Heart left ventricle (tissue), 16 donors: ENCODE data around the gene RCBTB1. TPM values are rescaled to one million over a fixed set of nuclear protein-coding genes. Genes with fewer than 3 reads are reported as not detected.

Experiments
- ATAC-seq, 4 donors: fragments of 200-7000 bp; cut with Tn5 transposase; one replicate each; pipeline ENCODE4 v1.9.1; 2020 to 2022; ENCODE audit warnings: moderate library complexity in 4 of 4, mild to moderate bottlenecking in 3 of 4, moderate number of reproducible peaks in 1 of 4
- DNase-seq, 5 donors: peaks; one replicate each; pipeline ENCODE4 v3.0.0-alpha.2; 2020
- H3K27ac ChIP-seq, 12 donors: fragments of 200-600 bp; sonication (generic) in 4 of 12; one replicate each; pipeline versions ENCODE4 v1.5.0 to v1.8.0; 2016 to 2022; ENCODE audit warnings: mild to moderate bottlenecking in 2 of 12
- H3K27me3 ChIP-seq, 9 donors: fragments of 200-600 bp; sonication (generic) in 2 of 9; one replicate each; pipeline versions ENCODE4 v1.5.1 to v1.8.0; 2016 to 2022; ENCODE audit warnings: mild to moderate bottlenecking in 3 of 9
- H3K36me3 ChIP-seq, 9 donors: fragments of 200-600 bp; sonication (generic) in 2 of 9; one replicate each; pipeline versions ENCODE4 v1.5.0 to v1.8.0; 2018 to 2022; ENCODE audit warnings: mild to moderate bottlenecking in 2 of 9
- H3K4me1 ChIP-seq, 12 donors: fragments of 200-600 bp; sonication (generic) in 4 of 12; one replicate each; pipeline versions ENCODE4 v1.5.0 to v1.8.0; 2016 to 2022; ENCODE audit warnings: mild to moderate bottlenecking in 3 of 12
- H3K4me3 ChIP-seq, 12 donors: fragments of 200-600 bp; sonication (generic) in 4 of 12; one replicate each; pipeline versions ENCODE4 v1.5.0 to v1.8.0; 2017 to 2022; ENCODE audit warnings: mild to moderate bottlenecking in 9 of 12, moderate library complexity in 4 of 12
- H3K9me3 ChIP-seq, 12 donors: fragments of 200-600 bp; sonication (generic) in 4 of 12; one replicate each; pipeline versions ENCODE4 v1.5.0 to v1.8.0; 2016 to 2022; ENCODE audit warnings: mild to moderate bottlenecking in 1 of 12
- POLR2A ChIP-seq, 2 donors: fragments of 450-650 bp; IDR thresholded peaks; one replicate each; pipeline ENCODE4 v1.6.1; 2017; ENCODE audit warnings: antibody characterized with exemption in 2 of 2, mild to moderate bottlenecking in 2 of 2, moderate library complexity in 2 of 2
- WGBS, 4 donors: extraction: QIAGEN DNeasy Blood & Tissue Kit in 2 of 4; methylation state at CpG; one replicate each; pipeline versions ENCODE4 v1.1.5 to v1.1.7; 2013 to 2018; 5-methylcytosine and 5-hydroxymethylcytosine counted together
- intact Hi-C, 10 donors: fragments of 100-400 bp; cut with DNase I; formaldehyde crosslinking; loops; one replicate each; pipeline versions ENCODE4 v1.11.1 to v1.14.2; 2022
- long read RNA-seq, 3 donors: library from polyadenylated mRNA; unstranded; transcript quantifications; one replicate each; pipeline ENCODE4 v2.0.0, GENCODE V29; 2020 to 2021
- polyA plus RNA-seq, 2 donors: library from polyadenylated mRNA; stranded (reverse); fragments of 200-250 nt; gene quantifications; one replicate each; pipeline ENCODE4 v1.2.3, GENCODE V29; 2013
- total RNA-seq, 9 donors: library from RNA; depleted of rRNA in 2 of 9; stranded (reverse); fragments of >200 nt in 2 of 9; fragmentation: NEBNext Ultra II Directional in 3 of 9; extraction: Animal tissue kit (Norgen Biotek cat#: 25700) in 3 of 9; gene quantifications; one replicate each; pipeline versions ENCODE4 v1.1.0 to v1.2.4, GENCODE V29; 2016 to 2023
- TF ChIP-seq, protein P1 (sequence below), 12 donors: fragments of 200-600 bp; sonication (generic) in 4 of 12; IDR thresholded peaks; one replicate each; pipeline versions ENCODE4 v1.5.0 to v1.8.0; 2018 to 2022; ENCODE audit warnings: antibody characterized with exemption in 12 of 12, mild to moderate bottlenecking in 5 of 12
- donor health status: ischemic (EF 13 %, LVEDD 7.1; RV severe dilation, severe dysfunction).
- donor health status: healthy with polysubstance abuse.
- donor health status: DM: no; HTN: yes; CAD: no.
- donor health status: DM: no; HTN: no; CAD: no.
- donor health status: ischemic (EF 25% LVEDD 6.9; RV normal size, moderate dysfunction).
- donor health status: ischemic (EF 25% LVEDD 5.7; RV mildly dilated, moderate dysfunction).
- donor health status: healthy.
- donor health status: DM: yes; HTN: yes; CAD: no.
- donor health status: ischemic (EF 35%, LVEDD 5.7; RV mildly dilated, moderate dysfunction).
- donor health status: nonischemic (EF 11% LVEDD 7.7; RV severe dilation, severe dysfunction).
- donor health status: DM: yes; HTN: yes; CAD: no.
- donor health status: PGD.
- donor health status: ischemic (EF 29% LVEDD 5.4; RV normal size, mild dysfunction).
- donor health status: nonischemic (EF 23%, LVEDD 6.1; RV moderate dilation, normal function).

The RCBTB1 gene
- total RNA-seq (10 to 100 TPM; 10.9 to 25.8 (median 17.2) TPM), polyA plus RNA-seq (10 to 100 TPM in 1 of 2 donors, 1 to 10 TPM in 1; 8.5 to 10.6 TPM)
- long read RNA-seq, donor 1, full-length matches to known transcripts: 36 of 56 reads
- long read RNA-seq, donor 1, partial matches to known transcripts: 1 of 56 reads
- long read RNA-seq, donor 1, other reads (novel, unspliced or antisense): 19 of 56 reads
- long read RNA-seq, donor 2, full-length matches to known transcripts: 55 of 87 reads
- long read RNA-seq, donor 2, partial matches to known transcripts: 5 of 87 reads
- long read RNA-seq, donor 2, other reads (novel, unspliced or antisense): 27 of 87 reads
- long read RNA-seq, donor 3, full-length matches to known transcripts: 43 of 67 reads
- long read RNA-seq, donor 3, partial matches to known transcripts: 3 of 67 reads
- long read RNA-seq, donor 3, other reads (novel, unspliced or antisense): 21 of 67 reads

DNA sequence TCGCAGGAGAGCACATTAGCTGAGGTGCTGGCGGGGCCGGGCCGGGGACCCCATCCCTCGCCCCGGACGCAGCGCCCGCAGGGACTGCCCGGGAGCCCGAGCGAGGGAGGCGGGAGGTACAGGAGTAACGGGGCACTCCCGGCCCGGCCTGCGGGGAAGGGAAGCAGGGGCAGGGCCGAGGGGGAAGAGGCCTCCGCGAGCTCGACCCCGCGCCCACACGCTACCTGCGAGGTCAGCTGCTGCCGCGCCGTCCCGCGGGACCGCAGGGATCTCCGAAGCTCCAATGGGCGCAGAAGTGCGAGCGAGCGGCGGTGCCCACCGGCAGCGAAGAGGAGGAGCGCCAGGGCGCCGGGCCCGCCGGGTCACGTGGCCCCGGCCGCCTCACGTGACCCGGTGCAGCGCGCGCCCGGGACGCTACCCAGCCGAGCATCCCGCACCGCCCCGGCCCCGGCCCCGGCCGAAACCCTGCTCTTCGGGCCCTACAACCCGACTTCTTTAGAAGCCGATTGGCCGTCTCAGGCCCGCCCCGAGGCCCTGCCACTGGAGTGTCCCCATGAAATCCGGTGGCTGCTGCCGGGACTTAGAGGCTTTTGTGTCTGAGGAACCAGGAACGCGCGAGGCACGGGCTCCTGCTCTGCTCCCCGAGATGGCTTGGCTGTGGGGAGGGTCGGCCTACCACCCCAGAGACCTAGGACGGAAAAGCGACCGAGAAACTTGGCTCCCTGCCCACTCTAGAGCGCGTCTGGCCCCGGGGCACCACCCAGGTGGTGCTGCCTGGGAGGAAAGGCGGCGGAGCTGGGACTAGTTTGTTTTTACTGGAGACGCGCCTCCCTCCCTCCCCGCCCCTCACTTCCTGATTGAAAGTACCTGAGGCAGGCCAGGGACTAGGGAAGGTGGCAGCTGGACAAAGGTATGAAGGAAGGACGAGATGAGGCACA, at the start of gene RCBTB1:
Gene RCBTB1, minus strand, starts transcription at position 339 of the 938 bp plus-strand sequence. CDS start 18,279 bp downstream, outside the sequence.
- WGBS, 4 donors: 0 to 1% (median 1%) methylated on average over 19 to 87 of the region's 87 CpGs
- Histone ChIP-seq H3K36me3 (peaks cover 0 to 23% (median 4%) of the 10 kb centered on the region in 9 donors), H3K27me3 (no peaks in the 10 kb centered on the region), H3K27ac (peak within 1 kb of the TSS; percentile 38 to 93 (median 83)), H3K9me3 (no peaks in the 10 kb centered on the region), H3K4me3 (peak within 1 kb of the TSS; percentile 73 to 99 (median 91)), H3K4me1 (peaks cover 0 to 23% (median 13%) of the 10 kb centered on the region in 12 donors)
- TF ChIP-seq, protein P1, sequence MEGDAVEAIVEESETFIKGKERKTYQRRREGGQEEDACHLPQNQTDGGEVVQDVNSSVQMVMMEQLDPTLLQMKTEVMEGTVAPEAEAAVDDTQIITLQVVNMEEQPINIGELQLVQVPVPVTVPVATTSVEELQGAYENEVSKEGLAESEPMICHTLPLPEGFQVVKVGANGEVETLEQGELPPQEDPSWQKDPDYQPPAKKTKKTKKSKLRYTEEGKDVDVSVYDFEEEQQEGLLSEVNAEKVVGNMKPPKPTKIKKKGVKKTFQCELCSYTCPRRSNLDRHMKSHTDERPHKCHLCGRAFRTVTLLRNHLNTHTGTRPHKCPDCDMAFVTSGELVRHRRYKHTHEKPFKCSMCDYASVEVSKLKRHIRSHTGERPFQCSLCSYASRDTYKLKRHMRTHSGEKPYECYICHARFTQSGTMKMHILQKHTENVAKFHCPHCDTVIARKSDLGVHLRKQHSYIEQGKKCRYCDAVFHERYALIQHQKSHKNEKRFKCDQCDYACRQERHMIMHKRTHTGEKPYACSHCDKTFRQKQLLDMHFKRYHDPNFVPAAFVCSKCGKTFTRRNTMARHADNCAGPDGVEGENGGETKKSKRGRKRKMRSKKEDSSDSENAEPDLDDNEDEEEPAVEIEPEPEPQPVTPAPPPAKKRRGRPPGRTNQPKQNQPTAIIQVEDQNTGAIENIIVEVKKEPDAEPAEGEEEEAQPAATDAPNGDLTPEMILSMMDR (IDR thresholded peaks at IDR 0.05): no peak
- TF ChIP-seq POLR2A (IDR thresholded peaks at IDR 0.05): peak in 1 of 2 donors; percentile 53
- intact Hi-C loops: loop anchor here in 3 of 10 donors (10.0 kb wide), 2 partner anchors 91 to 141 kb away; partner anchors contain the start of genes PHF11 (in 2 of the 3), CAB39L (in 1 of the 3) and SETDB2 (in 1 of the 3)
- DNase-seq (peak; percentile 67 to 85 (median 71)), ATAC-seq (peak; percentile 85 to 99 (median 96))

DNA sequence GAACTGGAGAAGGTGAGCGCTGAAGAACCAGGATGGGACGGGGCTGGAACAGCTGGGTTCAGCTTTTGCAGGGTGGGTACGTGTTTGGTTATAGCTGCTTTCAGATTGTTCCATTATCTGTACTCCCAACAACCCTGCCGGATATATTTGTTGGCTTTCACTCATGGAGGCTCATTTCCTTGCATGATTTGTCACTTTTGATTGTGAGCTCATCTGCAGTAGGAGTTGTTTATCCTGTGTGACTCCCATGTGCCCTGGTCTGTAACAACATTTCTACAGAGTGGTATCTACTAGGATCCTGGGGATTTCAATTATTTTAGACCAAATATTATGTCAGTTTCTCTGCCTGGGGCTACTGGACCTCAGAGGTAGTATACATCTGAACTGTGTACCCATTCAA, 48.4 kb upstream of the RCBTB1 start:
- intact Hi-C loops: no loop called here
- Histone ChIP-seq H3K27me3 (no peaks in the 10 kb centered on the region), H3K9me3 (no peaks in the 10 kb centered on the region), H3K27ac (no peak overlapping the region), H3K4me1 (peaks cover 0 to 54% (median 10%) of the 10 kb centered on the region in 12 donors), H3K4me3 (no peak overlapping the region), H3K36me3 (no peaks in the 10 kb centered on the region)
- DNase-seq (no peak), ATAC-seq (no peak)
- TF ChIP-seq POLR2A (IDR thresholded peaks at IDR 0.05): no peak
- TF ChIP-seq, protein P1 (IDR thresholded peaks at IDR 0.05): no peak
- 55 to 76% (median 71%) methylated on average over 4 of the region's 4 CpGs for WGBS, 4 donors

DNA sequence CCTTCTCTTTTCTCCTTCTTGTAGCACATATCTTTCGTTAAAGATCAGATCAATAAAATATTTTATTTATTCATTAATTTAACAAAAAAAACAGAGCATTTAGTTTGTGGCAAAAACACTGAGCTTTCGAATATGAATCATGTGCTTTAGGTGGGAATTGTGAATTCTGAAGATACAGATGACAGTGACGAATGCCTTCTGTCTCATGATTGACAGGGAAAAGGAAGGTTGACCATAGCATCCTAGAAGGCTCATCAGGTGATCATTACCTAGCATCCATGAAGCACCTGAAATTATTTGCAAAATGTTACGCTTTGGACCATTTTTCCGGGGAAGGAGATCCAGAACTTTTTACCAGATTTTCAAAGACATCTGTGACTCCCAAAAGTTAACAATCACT, 46.8 kb upstream of the RCBTB1 start:
- intact Hi-C loops: no loop called here
- no peak for DNase-seq
- H3K27ac ChIP-seq: no peak overlapping the region
- H3K4me3 ChIP-seq: no peak overlapping the region
- H3K9me3 ChIP-seq: no peaks in the 10 kb centered on the region
- H3K27me3 ChIP-seq: no peaks in the 10 kb centered on the region
- TF ChIP-seq, protein P1 (IDR thresholded peaks at IDR 0.05): no peak
- no peaks in the 10 kb centered on the region for H3K36me3 ChIP-seq
- ATAC-seq: no peak
- peaks cover 0 to 65% (median 13%) of the 10 kb centered on the region in 12 donors for H3K4me1 ChIP-seq
- WGBS, 4 donors: 80 to 84% (median 82%) methylated on average over 5 of the region's 5 CpGs
